ENCODE data around the gene LAMA2.

- TF ChIP-seq JDP2 (CRISPR knock-in tag; IDR thresholded peaks at IDR 0.05; ENCODE audit: borderline replicate concordance) (no peak), SIN3A (IDR thresholded peaks at IDR 0.05; ENCODE audit: borderline replicate concordance, low read depth, low read length) (no peak), NFIC (IDR thresholded peaks at IDR 0.05; ENCODE audit: low read length) (no peak), THAP9 (CRISPR knock-in tag; IDR thresholded peaks at IDR 0.05; ENCODE audit: borderline replicate concordance) (no peak), POLR2A (IDR thresholded peaks at IDR 0.05; ENCODE audit: insufficient read depth in 1 of 2, low read depth in 2 of 2, low read length in 2 of 2) (no peak), POLR2AphosphoS5 (IDR thresholded peaks at IDR 0.05; ENCODE audit: low read depth, low read length) (no peak), TBX3 (IDR thresholded peaks at IDR 0.05; ENCODE audit: borderline replicate concordance) (no peak), ZNF775 (CRISPR knock-in tag; IDR thresholded peaks at IDR 0.05; ENCODE audit: borderline replicate concordance) (no peak), ZHX1 (CRISPR knock-in tag; IDR thresholded peaks at IDR 0.05; ENCODE audit: low read depth) (no peak), TRIM22 (IDR thresholded peaks at IDR 0.05) (no peak), ZNF75D (CRISPR knock-in tag; IDR thresholded peaks at IDR 0.05; ENCODE audit: borderline replicate concordance) (no peak)
These were observed 8.1 kb upstream of the LAMA2 start for GRCh38 chr6:128874863-128875262.

Measured in HepG2 (cell line).